ENCODE data around the gene PIP5K1B. TPM values are rescaled to one million over a fixed set of nuclear protein-coding genes. Genes with fewer than 3 reads are reported as not detected.

The PIP5K1B gene
- total RNA-seq, 1 experiment from 2014 or later: 5.2 TPM

DNA sequence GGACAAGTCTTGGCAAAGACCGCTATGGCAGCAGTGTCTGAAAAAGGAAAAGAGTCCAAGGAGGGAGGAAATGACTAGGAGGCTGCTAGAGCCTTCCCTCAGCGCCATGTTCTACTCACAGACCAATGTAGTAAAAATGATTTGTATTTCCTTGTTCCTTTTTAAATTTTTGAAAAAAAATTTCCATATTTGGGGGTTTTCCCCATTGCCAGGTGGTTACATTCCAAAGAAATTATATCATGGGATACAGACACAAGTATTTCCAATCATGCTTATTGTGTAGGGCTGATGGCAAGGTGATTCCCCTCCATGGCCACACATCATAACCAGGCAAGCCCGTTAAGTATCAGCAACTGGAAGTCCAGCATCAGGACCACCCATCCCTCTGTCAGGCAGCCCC, 138.2 kb downstream of the PIP5K1B start (continued):
- TF ChIP-seq, protein P1, sequence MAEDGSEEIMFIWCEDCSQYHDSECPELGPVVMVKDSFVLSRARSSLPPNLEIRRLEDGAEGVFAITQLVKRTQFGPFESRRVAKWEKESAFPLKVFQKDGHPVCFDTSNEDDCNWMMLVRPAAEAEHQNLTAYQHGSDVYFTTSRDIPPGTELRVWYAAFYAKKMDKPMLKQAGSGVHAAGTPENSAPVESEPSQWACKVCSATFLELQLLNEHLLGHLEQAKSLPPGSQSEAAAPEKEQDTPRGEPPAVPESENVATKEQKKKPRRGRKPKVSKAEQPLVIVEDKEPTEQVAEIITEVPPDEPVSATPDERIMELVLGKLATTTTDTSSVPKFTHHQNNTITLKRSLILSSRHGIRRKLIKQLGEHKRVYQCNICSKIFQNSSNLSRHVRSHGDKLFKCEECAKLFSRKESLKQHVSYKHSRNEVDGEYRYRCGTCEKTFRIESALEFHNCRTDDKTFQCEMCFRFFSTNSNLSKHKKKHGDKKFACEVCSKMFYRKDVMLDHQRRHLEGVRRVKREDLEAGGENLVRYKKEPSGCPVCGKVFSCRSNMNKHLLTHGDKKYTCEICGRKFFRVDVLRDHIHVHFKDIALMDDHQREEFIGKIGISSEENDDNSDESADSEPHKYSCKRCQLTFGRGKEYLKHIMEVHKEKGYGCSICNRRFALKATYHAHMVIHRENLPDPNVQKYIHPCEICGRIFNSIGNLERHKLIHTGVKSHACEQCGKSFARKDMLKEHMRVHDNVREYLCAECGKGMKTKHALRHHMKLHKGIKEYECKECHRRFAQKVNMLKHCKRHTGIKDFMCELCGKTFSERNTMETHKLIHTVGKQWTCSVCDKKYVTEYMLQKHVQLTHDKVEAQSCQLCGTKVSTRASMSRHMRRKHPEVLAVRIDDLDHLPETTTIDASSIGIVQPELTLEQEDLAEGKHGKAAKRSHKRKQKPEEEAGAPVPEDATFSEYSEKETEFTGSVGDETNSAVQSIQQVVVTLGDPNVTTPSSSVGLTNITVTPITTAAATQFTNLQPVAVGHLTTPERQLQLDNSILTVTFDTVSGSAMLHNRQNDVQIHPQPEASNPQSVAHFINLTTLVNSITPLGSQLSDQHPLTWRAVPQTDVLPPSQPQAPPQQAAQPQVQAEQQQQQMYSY (CRISPR knock-in tag; IDR thresholded peaks at IDR 0.05): no peak
- TF ChIP-seq, protein P2, sequence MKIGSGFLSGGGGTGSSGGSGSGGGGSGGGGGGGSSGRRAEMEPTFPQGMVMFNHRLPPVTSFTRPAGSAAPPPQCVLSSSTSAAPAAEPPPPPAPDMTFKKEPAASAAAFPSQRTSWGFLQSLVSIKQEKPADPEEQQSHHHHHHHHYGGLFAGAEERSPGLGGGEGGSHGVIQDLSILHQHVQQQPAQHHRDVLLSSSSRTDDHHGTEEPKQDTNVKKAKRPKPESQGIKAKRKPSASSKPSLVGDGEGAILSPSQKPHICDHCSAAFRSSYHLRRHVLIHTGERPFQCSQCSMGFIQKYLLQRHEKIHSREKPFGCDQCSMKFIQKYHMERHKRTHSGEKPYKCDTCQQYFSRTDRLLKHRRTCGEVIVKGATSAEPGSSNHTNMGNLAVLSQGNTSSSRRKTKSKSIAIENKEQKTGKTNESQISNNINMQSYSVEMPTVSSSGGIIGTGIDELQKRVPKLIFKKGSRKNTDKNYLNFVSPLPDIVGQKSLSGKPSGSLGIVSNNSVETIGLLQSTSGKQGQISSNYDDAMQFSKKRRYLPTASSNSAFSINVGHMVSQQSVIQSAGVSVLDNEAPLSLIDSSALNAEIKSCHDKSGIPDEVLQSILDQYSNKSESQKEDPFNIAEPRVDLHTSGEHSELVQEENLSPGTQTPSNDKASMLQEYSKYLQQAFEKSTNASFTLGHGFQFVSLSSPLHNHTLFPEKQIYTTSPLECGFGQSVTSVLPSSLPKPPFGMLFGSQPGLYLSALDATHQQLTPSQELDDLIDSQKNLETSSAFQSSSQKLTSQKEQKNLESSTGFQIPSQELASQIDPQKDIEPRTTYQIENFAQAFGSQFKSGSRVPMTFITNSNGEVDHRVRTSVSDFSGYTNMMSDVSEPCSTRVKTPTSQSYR (CRISPR knock-in tag; IDR thresholded peaks at IDR 0.05): no peak
- TF ChIP-seq ZNF416 (CRISPR knock-in tag; IDR thresholded peaks at IDR 0.05) (no peak), OVOL2 (CRISPR knock-in tag; IDR thresholded peaks at IDR 0.05; ENCODE audit: borderline replicate concordance) (no peak), NR3C1 (CRISPR knock-in tag; conservative IDR thresholded peaks at IDR 0.05; ENCODE audit: low read depth) (no peak), NFE2L1 (CRISPR knock-in tag; IDR thresholded peaks at IDR 0.05) (no peak), ELF4 (CRISPR knock-in tag; IDR thresholded peaks at IDR 0.05; ENCODE audit: low read depth) (no peak)
- TF ChIP-seq, protein P3, sequence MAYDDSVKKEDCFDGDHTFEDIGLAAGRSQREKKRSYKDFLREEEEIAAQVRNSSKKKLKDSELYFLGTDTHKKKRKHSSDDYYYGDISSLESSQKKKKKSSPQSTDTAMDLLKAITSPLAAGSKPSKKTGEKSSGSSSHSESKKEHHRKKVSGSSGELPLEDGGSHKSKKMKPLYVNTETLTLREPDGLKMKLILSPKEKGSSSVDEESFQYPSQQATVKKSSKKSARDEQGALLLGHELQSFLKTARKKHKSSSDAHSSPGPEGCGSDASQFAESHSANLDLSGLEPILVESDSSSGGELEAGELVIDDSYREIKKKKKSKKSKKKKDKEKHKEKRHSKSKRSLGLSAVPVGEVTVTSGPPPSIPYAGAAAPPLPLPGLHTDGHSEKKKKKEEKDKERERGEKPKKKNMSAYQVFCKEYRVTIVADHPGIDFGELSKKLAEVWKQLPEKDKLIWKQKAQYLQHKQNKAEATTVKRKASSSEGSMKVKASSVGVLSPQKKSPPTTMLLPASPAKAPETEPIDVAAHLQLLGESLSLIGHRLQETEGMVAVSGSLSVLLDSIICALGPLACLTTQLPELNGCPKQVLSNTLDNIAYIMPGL (CRISPR knock-in tag; IDR thresholded peaks at IDR 0.05): no peak

GRCh38 chr9:68844157-68844556, 139.1 kb downstream of the PIP5K1B start:
- no peak for DNase-seq (ENCODE audit: low spot score)
- Mint-ChIP-seq H3K27me3 (ENCODE audit: low read depth) (no peaks in the 10 kb centered on the region), H3K36me3 (no peaks in the 10 kb centered on the region), H3K4me3 (no peak overlapping the region), H3K4me1 (peaks cover 15% of the 10 kb centered on the region), H3K9me3 (no peaks in the 10 kb centered on the region; the same call in 1 of the 2 replicates), H3K27ac (no peak overlapping the region)
- TF ChIP-seq, protein P4, sequence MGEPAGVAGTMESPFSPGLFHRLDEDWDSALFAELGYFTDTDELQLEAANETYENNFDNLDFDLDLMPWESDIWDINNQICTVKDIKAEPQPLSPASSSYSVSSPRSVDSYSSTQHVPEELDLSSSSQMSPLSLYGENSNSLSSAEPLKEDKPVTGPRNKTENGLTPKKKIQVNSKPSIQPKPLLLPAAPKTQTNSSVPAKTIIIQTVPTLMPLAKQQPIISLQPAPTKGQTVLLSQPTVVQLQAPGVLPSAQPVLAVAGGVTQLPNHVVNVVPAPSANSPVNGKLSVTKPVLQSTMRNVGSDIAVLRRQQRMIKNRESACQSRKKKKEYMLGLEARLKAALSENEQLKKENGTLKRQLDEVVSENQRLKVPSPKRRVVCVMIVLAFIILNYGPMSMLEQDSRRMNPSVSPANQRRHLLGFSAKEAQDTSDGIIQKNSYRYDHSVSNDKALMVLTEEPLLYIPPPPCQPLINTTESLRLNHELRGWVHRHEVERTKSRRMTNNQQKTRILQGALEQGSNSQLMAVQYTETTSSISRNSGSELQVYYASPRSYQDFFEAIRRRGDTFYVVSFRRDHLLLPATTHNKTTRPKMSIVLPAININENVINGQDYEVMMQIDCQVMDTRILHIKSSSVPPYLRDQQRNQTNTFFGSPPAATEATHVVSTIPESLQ (CRISPR knock-in tag; IDR thresholded peaks at IDR 0.05): no peak
- TF ChIP-seq ARID4B (CRISPR knock-in tag; IDR thresholded peaks at IDR 0.05; ENCODE audit: borderline replicate concordance) (no peak), ZNF121 (CRISPR knock-in tag; IDR thresholded peaks at IDR 0.05) (no peak)
- no peak for ATAC-seq
- ChIA-PET CTCF (interaction anchor here (1.2 to 2.0 kb wide), 6 partner anchors 17 to 155 kb away, joined by 5 to 15 read pairs (median 8); a partner anchor contains a TSS), POLR2A (no interaction called here)

All from WTC11 (cell line).